Astrocyte (in vitro differentiated cells and primary cell): Measurements from ENCODE around the gene CD160. TPM values are rescaled to one million over a fixed set of nuclear protein-coding genes. Genes with fewer than 3 reads are reported as not detected.
"Not testable (repeated sequence)": the region's sequence is repeated elsewhere in the genome, so short reads cannot be mapped to it uniquely, and the experiment has no call there.

Source experiments
- DNase-seq: peaks from one replicate; pipeline ENCODE4 v3.0.0-alpha.2; 2010; ENCODE audit warnings: low read depth
- FAIRE-seq: peaks from 2 replicates; lab custom pipeline; 2011; peaks lifted over from hg19 to GRCh38; lab: Jason Lieb, UNC
- H2AFZ ChIP-seq: 2 replicates; pipeline ENCODE4 v1.6.0; 2012; ENCODE audit warnings: low read depth, low read length, inconsistent platforms
- H3K27ac ChIP-seq: 2 replicates; pipeline ENCODE4 v1.5.1; 2011; ENCODE audit warnings: low read depth, low read length, inconsistent platforms
- H3K27me3 ChIP-seq: 2 replicates; pipeline ENCODE4 v1.6.0; 2011; ENCODE audit warnings: low read length, inconsistent platforms; ENCODE audit not compliant: insufficient read depth
- H3K36me3 ChIP-seq: 2 replicates; pipeline ENCODE4 v1.5.1; 2011; ENCODE audit warnings: low read length, inconsistent platforms; ENCODE audit not compliant: insufficient read depth
- H3K4me1 ChIP-seq: 2 replicates; pipeline ENCODE4 v1.5.1; 2011; ENCODE audit warnings: low read length, inconsistent platforms; ENCODE audit not compliant: insufficient read depth
- H3K4me2 ChIP-seq: 2 replicates; pipeline ENCODE4 v1.6.0; 2012; ENCODE audit warnings: low read length, inconsistent platforms
- H3K4me3 ChIP-seq: 2 replicates; pipeline ENCODE4 v1.5.1; 2011; ENCODE audit warnings: low read depth, mild to moderate bottlenecking, low read length, inconsistent platforms; ENCODE audit not compliant: insufficient read depth
- H3K79me2 ChIP-seq: 2 replicates; pipeline ENCODE4 v1.6.0; 2012; ENCODE audit warnings: mild to moderate bottlenecking, low read length, inconsistent platforms; ENCODE audit not compliant: insufficient read depth
- H3K9ac ChIP-seq: 2 replicates; pipeline ENCODE4 v1.6.0; 2012; ENCODE audit warnings: mild to moderate bottlenecking, low read length, inconsistent platforms
- H3K9me3 ChIP-seq: 2 replicates; pipeline ENCODE4 v1.5.1; 2012; ENCODE audit warnings: low read depth, mild to moderate bottlenecking, low read length, inconsistent platforms; ENCODE audit not compliant: insufficient read depth
- H4K20me1 ChIP-seq: 2 replicates; pipeline ENCODE4 v1.6.0; 2012; ENCODE audit warnings: low read length, inconsistent platforms; ENCODE audit not compliant: insufficient read depth
- H3K27ac Mint-ChIP-seq: one replicate; pipeline ENCODE4 v1.8.0; 2021; ENCODE audit warnings: mild to moderate bottlenecking, mixed read lengths; ENCODE audit not compliant: unreplicated experiment
- H3K27me3 Mint-ChIP-seq: one replicate; pipeline ENCODE4 v1.8.0; 2021; ENCODE audit warnings: low read depth, mixed read lengths; ENCODE audit not compliant: unreplicated experiment
- H3K36me3 Mint-ChIP-seq: one replicate; pipeline ENCODE4 v1.8.0; 2021; ENCODE audit warnings: low read depth, mixed read lengths; ENCODE audit not compliant: unreplicated experiment
- H3K4me1 Mint-ChIP-seq: one replicate; pipeline ENCODE4 v1.8.0; 2021; ENCODE audit warnings: low read depth, mixed read lengths; ENCODE audit not compliant: unreplicated experiment
- H3K4me3 Mint-ChIP-seq: one replicate; pipeline ENCODE4 v1.8.0; 2021; ENCODE audit warnings: mild to moderate bottlenecking, moderate library complexity, mixed read lengths; ENCODE audit not compliant: unreplicated experiment
- H3K9me3 Mint-ChIP-seq: one replicate; pipeline ENCODE4 v1.8.0; 2021; ENCODE audit warnings: mild to moderate bottlenecking, mixed read lengths; ENCODE audit not compliant: unreplicated experiment
- total RNA-seq: library from RNA; stranded (reverse); gene quantifications from 2 replicates; pipeline ENCODE4 v1.2.1, GENCODE V29; 2021

CD160 gene
- total RNA-seq, 1 donor from 2014 or later: not detected

DNA sequence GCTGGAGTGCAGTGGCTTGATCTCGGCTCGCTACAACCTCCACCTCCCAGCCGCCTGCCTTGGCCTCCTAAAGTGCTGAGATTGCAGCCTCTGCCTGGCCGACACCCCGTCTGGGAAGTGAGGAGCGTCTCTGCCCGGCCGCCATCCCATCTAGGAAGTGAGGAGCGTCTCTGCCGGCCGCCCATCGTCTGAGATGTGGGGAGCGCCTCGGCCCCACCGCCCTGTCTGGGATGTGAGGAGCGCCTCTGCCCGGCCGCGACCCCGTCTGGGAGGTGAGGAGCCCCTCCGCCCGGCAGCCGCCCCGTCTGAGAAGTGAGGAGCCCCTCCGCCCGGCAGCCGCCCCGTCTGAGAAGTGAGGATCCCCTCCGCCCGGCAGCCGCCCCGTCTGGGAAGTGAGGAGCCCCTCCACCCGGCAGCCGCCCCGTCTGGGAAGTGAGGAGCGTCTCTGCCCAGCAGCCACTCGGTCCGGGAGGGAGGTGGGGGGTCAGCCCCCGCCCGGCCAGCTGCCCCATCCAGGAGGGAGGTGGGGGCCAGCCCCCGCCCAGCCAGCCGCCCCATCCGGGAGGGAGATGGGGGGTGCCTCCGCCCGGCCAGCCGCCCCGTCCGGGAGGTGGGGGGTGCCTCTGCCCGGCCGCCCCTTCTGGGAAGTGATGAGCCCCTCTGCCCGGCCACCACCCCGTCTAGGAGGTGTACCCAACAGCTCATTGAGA, 45.1 kb downstream of the CD160 start:
- H3K27me3 ChIP-seq, H3K27ac Mint-ChIP-seq, H3K4me3 Mint-ChIP-seq, H3K4me2 ChIP-seq, H3K4me1 Mint-ChIP-seq, H2AFZ ChIP-seq, H3K9ac ChIP-seq, DNase-seq, H3K9me3 ChIP-seq, H3K79me2 ChIP-seq, H3K9me3 Mint-ChIP-seq, H3K36me3 ChIP-seq, H3K4me1 ChIP-seq, FAIRE-seq, H3K4me3 ChIP-seq, H3K27ac ChIP-seq, H4K20me1 ChIP-seq, H3K27me3 Mint-ChIP-seq: not testable (repeated sequence)
- H3K36me3 Mint-ChIP-seq: peaks cover 32% of the 10 kb centered on the region

DNA sequence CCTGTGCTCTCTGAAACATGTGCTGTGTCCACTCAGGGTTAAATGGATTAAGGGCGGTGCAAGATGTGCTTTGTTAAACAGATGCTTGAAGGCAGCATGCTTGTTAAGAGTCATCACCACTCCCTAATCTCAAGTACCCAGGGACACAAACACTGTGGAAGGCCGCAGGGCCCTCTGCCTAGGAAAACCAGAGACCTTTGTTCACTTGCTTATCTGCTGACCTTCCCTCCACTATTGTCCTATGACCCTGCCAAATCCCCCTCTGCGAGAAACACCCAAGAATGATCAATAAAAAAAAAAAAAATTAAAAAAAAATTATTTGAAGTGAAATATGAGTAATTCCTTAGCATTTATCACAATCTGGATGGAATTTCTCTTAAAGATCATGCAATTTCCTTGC, 45.8 kb downstream of the CD160 start:
- H3K9ac ChIP-seq, FAIRE-seq: not testable (repeated sequence)
- H3K36me3 Mint-ChIP-seq: peaks cover 32% of the 10 kb centered on the region

DNA sequence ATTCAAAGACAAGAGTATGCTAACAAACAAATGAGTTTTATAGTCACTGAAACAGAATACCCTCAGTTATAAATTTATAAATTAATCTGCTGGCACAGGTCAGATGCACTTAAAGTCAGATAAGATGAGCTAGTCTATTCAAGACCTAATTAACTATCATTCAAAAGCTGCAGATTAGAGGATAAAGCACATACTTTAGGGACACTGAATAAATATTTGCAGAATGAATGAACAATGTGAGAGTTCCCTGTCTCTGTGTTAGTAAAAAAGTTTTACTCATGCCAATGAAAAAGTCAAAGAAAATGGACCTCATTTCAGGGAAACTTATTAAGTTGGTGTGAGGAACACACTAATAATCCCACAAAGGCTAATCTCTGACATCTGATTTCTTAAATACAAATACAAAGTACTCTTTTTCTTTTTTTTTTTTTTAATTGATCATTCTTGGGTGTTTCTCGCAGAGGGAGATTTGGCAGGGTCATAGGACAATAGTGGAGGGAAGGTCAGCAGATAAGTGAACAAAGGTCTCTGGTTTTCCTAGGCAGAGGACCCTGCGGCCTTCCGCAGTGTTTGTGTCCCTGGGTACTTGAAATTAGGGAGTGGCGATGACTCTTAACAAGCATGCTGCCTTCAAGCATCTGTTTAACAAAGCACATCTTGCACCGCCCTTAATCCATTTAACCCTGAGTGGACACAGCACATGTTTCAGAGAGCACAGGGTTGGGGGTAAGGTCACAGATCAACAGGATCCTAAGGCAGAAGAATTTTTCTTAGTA, 46.5 kb downstream of the CD160 start:
- DNase-seq, H4K20me1 ChIP-seq, H3K27me3 ChIP-seq, H3K4me2 ChIP-seq, H2AFZ ChIP-seq, H3K4me1 Mint-ChIP-seq, H3K9me3 ChIP-seq, H3K27me3 Mint-ChIP-seq, H3K27ac Mint-ChIP-seq, H3K4me1 ChIP-seq, H3K9ac ChIP-seq, H3K79me2 ChIP-seq, H3K9me3 Mint-ChIP-seq, H3K4me3 ChIP-seq, H3K4me3 Mint-ChIP-seq, H3K36me3 ChIP-seq, H3K27ac ChIP-seq, FAIRE-seq: not testable (repeated sequence)
- H3K36me3 Mint-ChIP-seq: peaks cover 26% of the 10 kb centered on the region

More for the DNA sequence above, 45.8 kb downstream of the CD160 start:
- not testable (repeated sequence) for H2AFZ ChIP-seq, H3K79me2 ChIP-seq, H3K4me3 ChIP-seq, DNase-seq, H3K27ac Mint-ChIP-seq, H3K27me3 ChIP-seq, H3K4me1 ChIP-seq, H4K20me1 ChIP-seq, H3K27ac ChIP-seq, H3K9me3 ChIP-seq, H3K27me3 Mint-ChIP-seq, H3K9me3 Mint-ChIP-seq, H3K4me2 ChIP-seq, H3K36me3 ChIP-seq, H3K4me3 Mint-ChIP-seq, H3K4me1 Mint-ChIP-seq

DNA sequence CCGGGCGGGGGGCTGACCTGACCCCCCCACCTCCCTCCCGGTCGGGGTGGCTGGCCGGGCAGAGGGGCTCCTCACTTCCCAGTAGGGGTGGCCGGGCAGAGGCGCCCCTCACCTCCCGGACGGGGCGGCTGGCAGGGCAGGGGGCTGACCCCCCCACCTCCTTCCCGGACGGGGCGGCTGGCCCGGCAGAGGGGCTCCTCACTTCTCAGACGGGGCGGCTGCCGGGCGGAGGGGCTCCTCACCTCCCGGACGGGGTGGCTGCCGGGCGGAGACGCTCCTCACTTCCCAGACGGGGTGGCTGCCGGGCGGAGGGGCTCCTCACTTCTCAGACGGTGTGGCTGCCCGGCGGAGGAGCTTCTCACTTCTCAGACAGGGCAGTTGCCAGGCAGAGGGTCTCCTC, 47.6 kb downstream of the CD160 start:
- H3K27me3 ChIP-seq, DNase-seq, H3K4me1 ChIP-seq, FAIRE-seq, H3K4me3 Mint-ChIP-seq, H3K9me3 Mint-ChIP-seq, H3K4me2 ChIP-seq, H3K36me3 ChIP-seq, H3K4me3 ChIP-seq, H3K4me1 Mint-ChIP-seq, H3K27ac ChIP-seq, H3K27me3 Mint-ChIP-seq, H3K27ac Mint-ChIP-seq, H3K9me3 ChIP-seq, H2AFZ ChIP-seq, H3K79me2 ChIP-seq, H3K9ac ChIP-seq, H4K20me1 ChIP-seq: not testable (repeated sequence)
- peaks cover 29% of the 10 kb centered on the region for H3K36me3 Mint-ChIP-seq

DNA sequence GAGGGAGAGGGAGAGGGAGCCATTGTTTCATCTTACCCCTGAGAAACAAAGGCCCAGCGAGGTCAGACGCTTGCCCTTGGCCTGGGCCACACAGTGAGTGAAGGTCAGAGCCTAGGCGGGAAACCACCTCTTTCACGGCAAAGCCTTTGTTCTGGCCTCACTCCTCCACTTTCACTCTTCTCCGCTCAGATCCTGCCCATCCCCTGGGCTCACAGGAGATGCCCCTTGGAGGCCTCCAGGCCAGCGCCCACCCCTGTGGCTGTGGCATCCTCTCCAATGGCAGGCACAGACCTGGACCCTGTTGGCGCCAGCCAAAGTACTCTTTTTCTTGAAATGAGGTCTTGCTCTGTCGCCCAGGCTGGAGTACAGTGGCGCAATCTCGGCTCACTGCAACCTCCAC, 48.7 kb downstream of the CD160 start:
- H3K27ac ChIP-seq, DNase-seq, H3K4me1 Mint-ChIP-seq, H3K4me3 Mint-ChIP-seq, H3K27me3 Mint-ChIP-seq, H3K4me2 ChIP-seq, H3K27ac Mint-ChIP-seq, FAIRE-seq, H2AFZ ChIP-seq, H3K27me3 ChIP-seq, H3K9ac ChIP-seq, H4K20me1 ChIP-seq, H3K4me1 ChIP-seq, H3K4me3 ChIP-seq, H3K9me3 Mint-ChIP-seq, H3K36me3 ChIP-seq, H3K79me2 ChIP-seq, H3K9me3 ChIP-seq: not testable (repeated sequence)
- H3K36me3 Mint-ChIP-seq: peaks cover 26% of the 10 kb centered on the region
